CD4-positive, alpha-beta memory T cell (primary cell): ENCODE measurements around the gene SEC31B. TPM values are rescaled to one million over a fixed set of nuclear protein-coding genes. Genes with fewer than 3 reads are reported as not detected.

Experiments
- CTCF ChIA-PET: fragments of 350-600 bp; sonication (Branson Sonifier 250); formaldehyde crosslinking; loops from one replicate; lab custom pipeline; 2021; ENCODE audit warnings: inconsistent platforms; ENCODE audit not compliant: partially characterized antibody; lab: Charles Lee
- POLR2A ChIA-PET: fragments of 350-600 bp; sonication (Branson Sonifier 250); formaldehyde crosslinking; loops from one replicate; lab custom pipeline; 2021; ENCODE audit not compliant: partially characterized antibody; lab: Charles Lee
- DNase-seq, 5 donors: peaks; one replicate each; pipeline versions ENCODE4 v3.0.0 to v3.0.0-alpha.2; 2020 to 2022; ENCODE audit warnings: mixed read lengths in 1 of 5
- H3K27ac ChIP-seq: one replicate; pipeline ENCODE4 v1.7.0; 2013; ENCODE audit warnings: low read depth, low read length
- H3K27me3 ChIP-seq: 2 replicates; pipeline ENCODE4 v1.7.0; 2013; ENCODE audit warnings: mild to moderate bottlenecking, low read length, moderate library complexity; ENCODE audit not compliant: insufficient read depth
- H3K36me3 ChIP-seq: 2 replicates; pipeline ENCODE4 v1.7.0; 2013; ENCODE audit warnings: mild to moderate bottlenecking, low read length, moderate library complexity; ENCODE audit not compliant: insufficient read depth
- H3K4me1 ChIP-seq: 2 replicates; pipeline ENCODE4 v1.7.0; 2013; ENCODE audit warnings: mild to moderate bottlenecking, low read length, moderate library complexity; ENCODE audit not compliant: insufficient read depth
- H3K4me3 ChIP-seq, 2 donors: one replicate each; pipeline ENCODE4 v1.7.0; 2013; ENCODE audit warnings: low read length in 2 of 2, mild to moderate bottlenecking in 1 of 2
- H3K9me3 ChIP-seq, 2 donors: one replicate each; pipeline ENCODE4 v1.7.0; 2013; ENCODE audit warnings: low read length in 2 of 2, control low read depth in 1 of 2; ENCODE audit not compliant: control insufficient read depth in 1 of 2
- H3K27ac Mint-ChIP-seq, 7 donors: one replicate each; pipeline ENCODE4 v1.8.0; 2020 to 2021; ENCODE audit warnings: mixed read lengths in 7 of 7, mild to moderate bottlenecking in 6 of 7, inconsistent platforms in 3 of 7, moderate library complexity in 3 of 7
- H3K27me3 Mint-ChIP-seq, 2 donors: one replicate each; pipeline ENCODE4 v1.8.0; 2020 to 2021; ENCODE audit warnings: mixed read lengths in 2 of 2
- H3K36me3 Mint-ChIP-seq, 2 donors: one replicate each; pipeline ENCODE4 v1.8.0; 2020 to 2021; ENCODE audit warnings: mixed read lengths in 2 of 2, inconsistent platforms in 1 of 2, mild to moderate bottlenecking in 1 of 2
- H3K4me1 Mint-ChIP-seq, 4 donors: one replicate each; pipeline ENCODE4 v1.8.0; 2020 to 2021; ENCODE audit warnings: mixed read lengths in 4 of 4, mild to moderate bottlenecking in 1 of 4
- H3K4me3 Mint-ChIP-seq, 8 donors: one replicate each; pipeline ENCODE4 v1.8.0; 2020 to 2021; ENCODE audit warnings: mixed read lengths in 8 of 8, mild to moderate bottlenecking in 7 of 8, moderate library complexity in 6 of 8, inconsistent platforms in 3 of 8
- H3K9me3 Mint-ChIP-seq, 8 donors: one replicate each; pipeline ENCODE4 v1.8.0; 2020 to 2021; ENCODE audit warnings: mixed read lengths in 8 of 8, mild to moderate bottlenecking in 5 of 8, inconsistent platforms in 3 of 8, moderate library complexity in 1 of 8
- intact Hi-C: fragments of 100-400 bp; cut with micrococcal nuclease; formaldehyde crosslinking; loops from one replicate; pipeline ENCODE4 v1.15.1; 2023
- polyA plus RNA-seq, 2 donors: library from polyadenylated mRNA; unstranded; fragments of 300-500 nt; fragmentation: Illumina TruSeq; gene quantifications; one replicate each; pipeline ENCODE4 v1.2.3, GENCODE V29; 2021
- total RNA-seq, 2 experiments: library from RNA; stranded (reverse); gene quantifications; one replicate each; pipeline ENCODE4 v1.2.3, GENCODE V29; 2021

The SEC31B gene
- total and polyA plus RNA-seq, 4 experiments from 2014 or later = 0.76 to 70.9 (median 33.2) TPM

- Histone ChIP-seq H3K27ac (no peak overlapping the region), H3K27me3 (no peaks in the 10 kb centered on the region), H3K4me1 (peaks cover 22% of the 10 kb centered on the region), H3K4me3 (no peak overlapping the region), H3K9me3 (no peaks in the 10 kb centered on the region), H3K36me3 (peaks cover 30% of the 10 kb centered on the region)
- CTCF ChIA-PET = interaction anchor here (8.7 to 14.3 kb wide), 2 partner anchors 16 to 21 kb away, joined by 84 to 133 read pairs; partner anchors contain the start of gene SEC31B
- Mint-ChIP-seq H3K27me3 (no peaks in the 10 kb centered on the region), H3K36me3 (peaks cover 51 to 69% of the 10 kb centered on the region in 2 donors), H3K27ac (no peak overlapping the region), H3K9me3 (no peaks in the 10 kb centered on the region), H3K4me3 (no peak overlapping the region), H3K4me1 (peaks cover 13 to 32% (median 15%) of the 10 kb centered on the region in 4 donors)
- no peak for DNase-seq
- POLR2A ChIA-PET = no interaction called here
- intact Hi-C loops = no loop called here
These were observed 15.6 kb downstream of the SEC31B start for GRCh38 chr10:100504096-100504495.

GRCh38 chr10:100502926-100503494 is 16.7 kb downstream of the SEC31B start:
- ChIA-PET POLR2A (no interaction called here), CTCF (interaction anchor here (1.6 to 14.3 kb wide), 2 partner anchors 20 to 69 kb away, joined by 3 to 84 read pairs; no protein-coding TSS in a partner anchor)
- peaks cover 3 to 24% (median 6%) of the 10 kb centered on the region in 4 donors for H3K4me1 Mint-ChIP-seq
- no peaks in the 10 kb centered on the region for H3K9me3 Mint-ChIP-seq
- H3K9me3 ChIP-seq = no peaks in the 10 kb centered on the region
- intact Hi-C loops = no loop called here
- peaks cover 39% of the 10 kb centered on the region for H3K36me3 ChIP-seq
- H3K4me3 Mint-ChIP-seq = no peak overlapping the region
- no peak overlapping the region for H3K27ac ChIP-seq
- H3K27me3 ChIP-seq = no peaks in the 10 kb centered on the region
- H3K27me3 Mint-ChIP-seq = no peaks in the 10 kb centered on the region
- no peak for DNase-seq
- H3K27ac Mint-ChIP-seq = peak overlapping the region in 1 of 7 donors; percentile 37
- peaks cover 59 to 68% of the 10 kb centered on the region in 2 donors for H3K36me3 Mint-ChIP-seq
- peaks cover 11% of the 10 kb centered on the region for H3K4me1 ChIP-seq
- no peak overlapping the region for H3K4me3 ChIP-seq

- H3K36me3 Mint-ChIP-seq = peaks cover 74% of the 10 kb centered on the region in 2 donors
- H3K4me1 Mint-ChIP-seq = peaks cover 0 to 9% (median 1%) of the 10 kb centered on the region in 4 donors
- H3K27me3 Mint-ChIP-seq = no peaks in the 10 kb centered on the region
- H3K27ac Mint-ChIP-seq = peak overlapping the region in 1 of 7 donors; percentile 53
- no peaks in the 10 kb centered on the region for H3K9me3 Mint-ChIP-seq
- ChIA-PET CTCF (interaction anchor here (0.7 to 14.3 kb wide), 5 partner anchors 8 to 155 kb away, joined by 3 to 84 read pairs (median 5); no protein-coding TSS in a partner anchor), POLR2A (interaction anchor here (0.6 kb wide), 1 partner anchor 1620 kb away, joined by 3 read pairs; no protein-coding TSS in a partner anchor)
- intact Hi-C loops = no loop called here
- H3K4me3 Mint-ChIP-seq = no peak overlapping the region
- no peak for DNase-seq
- H3K36me3 ChIP-seq = peaks cover 49% of the 10 kb centered on the region
- H3K4me1 ChIP-seq = no peaks in the 10 kb centered on the region
- no peaks in the 10 kb centered on the region for H3K9me3 ChIP-seq
- H3K27ac ChIP-seq = no peak overlapping the region
- H3K4me3 ChIP-seq = no peak overlapping the region
- H3K27me3 ChIP-seq = no peaks in the 10 kb centered on the region
These were observed 18.2 kb downstream of the SEC31B start for GRCh38 chr10:100501423-100501822.

- ChIA-PET POLR2A (no interaction called here), CTCF (interaction anchor here (5.5 to 14.3 kb wide), 2 partner anchors 11 to 15 kb away, joined by 36 to 84 read pairs; no protein-coding TSS in a partner anchor)
- H3K9me3 ChIP-seq = no peaks in the 10 kb centered on the region
- no peak overlapping the region for H3K27ac ChIP-seq
- H3K9me3 Mint-ChIP-seq = no peaks in the 10 kb centered on the region
- DNase-seq = no peak
- no peak overlapping the region for H3K4me3 ChIP-seq
- H3K4me1 Mint-ChIP-seq = peaks cover 0 to 7% (median under 1%) of the 10 kb centered on the region in 4 donors
- H3K4me1 ChIP-seq = no peaks in the 10 kb centered on the region
- no peaks in the 10 kb centered on the region for H3K27me3 Mint-ChIP-seq
- H3K27me3 ChIP-seq = no peaks in the 10 kb centered on the region
- intact Hi-C loops = no loop called here
- H3K36me3 Mint-ChIP-seq = peaks cover 70 to 80% of the 10 kb centered on the region in 2 donors
- peaks cover 64% of the 10 kb centered on the region for H3K36me3 ChIP-seq
- H3K27ac Mint-ChIP-seq = peak overlapping the region in 1 of 7 donors; percentile 72
- no peak overlapping the region for H3K4me3 Mint-ChIP-seq
These were observed 21.6 kb downstream of the SEC31B start for GRCh38 chr10:100498059-100498458.

- peak overlapping the region in 1 of 8 donors; percentile 49 for H3K4me3 Mint-ChIP-seq
- H3K4me1 Mint-ChIP-seq = peaks cover 0 to 7% (median under 1%) of the 10 kb centered on the region in 4 donors
- no peaks in the 10 kb centered on the region for H3K9me3 ChIP-seq
- H3K36me3 Mint-ChIP-seq = peaks cover 63 to 77% of the 10 kb centered on the region in 2 donors
- DNase-seq = no peak
- intact Hi-C loops = no loop called here
- no peaks in the 10 kb centered on the region for H3K9me3 Mint-ChIP-seq
- ChIA-PET POLR2A (no interaction called here), CTCF (interaction anchor here (4.1 to 14.3 kb wide), 3 partner anchors 12 to 21 kb away, joined by 27 to 84 read pairs (median 36); partner anchors contain the start of gene SEC31B)
- no peaks in the 10 kb centered on the region for H3K27me3 ChIP-seq
- no peaks in the 10 kb centered on the region for H3K4me1 ChIP-seq
- no peaks in the 10 kb centered on the region for H3K27me3 Mint-ChIP-seq
- H3K27ac ChIP-seq = no peak overlapping the region
- peaks cover 57% of the 10 kb centered on the region for H3K36me3 ChIP-seq
- H3K27ac Mint-ChIP-seq = no peak overlapping the region
- H3K4me3 ChIP-seq = no peak overlapping the region
These were observed 23.1 kb downstream of the SEC31B start for GRCh38 chr10:100496567-100496966.

GRCh38 chr10:100490531-100490930 is 29.1 kb downstream of the SEC31B start:
- intact Hi-C loops = no loop called here
- H3K4me3 ChIP-seq = no peak overlapping the region
- H3K36me3 ChIP-seq = peaks cover 39% of the 10 kb centered on the region
- ChIA-PET POLR2A (no interaction called here), CTCF (interaction anchor here (1.6 to 14.3 kb wide), 2 partner anchors 8 to 23 kb away, joined by 4 to 84 read pairs; no protein-coding TSS in a partner anchor)
- Mint-ChIP-seq H3K27ac (no peak overlapping the region), H3K9me3 (no peaks in the 10 kb centered on the region), H3K36me3 (peaks cover 68% of the 10 kb centered on the region in 2 donors), H3K27me3 (no peaks in the 10 kb centered on the region), H3K4me1 (no peaks in the 10 kb centered on the region), H3K4me3 (no peak overlapping the region)
- no peaks in the 10 kb centered on the region for H3K4me1 ChIP-seq
- no peak for DNase-seq
- H3K9me3 ChIP-seq = no peaks in the 10 kb centered on the region
- no peaks in the 10 kb centered on the region for H3K27me3 ChIP-seq
- H3K27ac ChIP-seq = no peak overlapping the region

GRCh38 chr10:100489396-100489795 is 30.3 kb downstream of the SEC31B start:
- ChIA-PET CTCF (interaction anchor here (1.3 to 2.9 kb wide), 3 partner anchors 19 to 49 kb away, joined by 3 to 14 read pairs (median 7); no protein-coding TSS in a partner anchor), POLR2A (no interaction called here)
- Mint-ChIP-seq H3K9me3 (no peaks in the 10 kb centered on the region), H3K36me3 (peaks cover 62 to 65% of the 10 kb centered on the region in 2 donors), H3K27ac (peak overlapping the region in 1 of 7 donors; percentile 29), H3K4me3 (no peak overlapping the region), H3K4me1 (no peaks in the 10 kb centered on the region), H3K27me3 (no peaks in the 10 kb centered on the region)
- Histone ChIP-seq H3K27me3 (no peaks in the 10 kb centered on the region), H3K4me3 (no peak overlapping the region), H3K4me1 (no peaks in the 10 kb centered on the region), H3K36me3 (peaks cover 32% of the 10 kb centered on the region), H3K9me3 (no peaks in the 10 kb centered on the region), H3K27ac (no peak overlapping the region)
- intact Hi-C loops = no loop called here
- DNase-seq = no peak
